ENCODE data around the gene GLDC.

Gene GLDC

GRCh38 chr9:6641561-6641960 is 4.0 kb downstream of the GLDC start:
- no peaks in the 10 kb centered on the region for H3K4me1 ChIP-seq (ENCODE audit: insufficient read depth, low read length)
- no peak for ATAC-seq (ENCODE audit: insufficient read depth, low read depth)
- H4K20me1 ChIP-seq (ENCODE audit: insufficient read depth, low read length), result no peaks in the 10 kb centered on the region
- H3K27me3 ChIP-seq (ENCODE audit: insufficient read depth, low read length, poor library complexity), result no peaks in the 10 kb centered on the region
- H3K4me2 ChIP-seq (ENCODE audit: insufficient read depth, low read length), result no peak overlapping the region
- no peak overlapping the region for H3K27ac ChIP-seq (ENCODE audit: low read length)
- DNase-seq, result no peak
- TF ChIP-seq, protein P1, sequence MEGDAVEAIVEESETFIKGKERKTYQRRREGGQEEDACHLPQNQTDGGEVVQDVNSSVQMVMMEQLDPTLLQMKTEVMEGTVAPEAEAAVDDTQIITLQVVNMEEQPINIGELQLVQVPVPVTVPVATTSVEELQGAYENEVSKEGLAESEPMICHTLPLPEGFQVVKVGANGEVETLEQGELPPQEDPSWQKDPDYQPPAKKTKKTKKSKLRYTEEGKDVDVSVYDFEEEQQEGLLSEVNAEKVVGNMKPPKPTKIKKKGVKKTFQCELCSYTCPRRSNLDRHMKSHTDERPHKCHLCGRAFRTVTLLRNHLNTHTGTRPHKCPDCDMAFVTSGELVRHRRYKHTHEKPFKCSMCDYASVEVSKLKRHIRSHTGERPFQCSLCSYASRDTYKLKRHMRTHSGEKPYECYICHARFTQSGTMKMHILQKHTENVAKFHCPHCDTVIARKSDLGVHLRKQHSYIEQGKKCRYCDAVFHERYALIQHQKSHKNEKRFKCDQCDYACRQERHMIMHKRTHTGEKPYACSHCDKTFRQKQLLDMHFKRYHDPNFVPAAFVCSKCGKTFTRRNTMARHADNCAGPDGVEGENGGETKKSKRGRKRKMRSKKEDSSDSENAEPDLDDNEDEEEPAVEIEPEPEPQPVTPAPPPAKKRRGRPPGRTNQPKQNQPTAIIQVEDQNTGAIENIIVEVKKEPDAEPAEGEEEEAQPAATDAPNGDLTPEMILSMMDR (IDR thresholded peaks at IDR 0.05; ENCODE audit: borderline replicate concordance, extremely low read depth, low read length, poor library complexity, severe bottlenecking), result no peak
- no peak for TF ChIP-seq EZH2 (IDR thresholded peaks at IDR 0.05; ENCODE audit: borderline replicate concordance, low read depth, low read length, severe bottlenecking)
- H2AFZ ChIP-seq (ENCODE audit: low read depth, low read length), result no peak overlapping the region
- no peaks in the 10 kb centered on the region for H3K9me3 ChIP-seq (ENCODE audit: insufficient read depth, low read length, severe bottlenecking)
- no peak overlapping the region for H3K9ac ChIP-seq (ENCODE audit: low read depth, low read length)
- H3K36me3 ChIP-seq (ENCODE audit: insufficient read depth, low read length), result no peaks in the 10 kb centered on the region
- no peak overlapping the region for H3K4me3 ChIP-seq (ENCODE audit: low read depth in 1 of 2, low read length in 2 of 2)
- no peaks in the 10 kb centered on the region for H3K79me2 ChIP-seq (ENCODE audit: insufficient read depth, low read length)

GRCh38 chr9:6641056-6641455 is 4.5 kb downstream of the GLDC start:
- H4K20me1 ChIP-seq (ENCODE audit: insufficient read depth, low read length), result no peaks in the 10 kb centered on the region
- H3K4me3 ChIP-seq (ENCODE audit: low read depth in 1 of 2, low read length in 2 of 2), result no peak overlapping the region
- H3K9me3 ChIP-seq (ENCODE audit: insufficient read depth, low read length, severe bottlenecking), result no peaks in the 10 kb centered on the region
- no peak overlapping the region for H3K27ac ChIP-seq (ENCODE audit: low read length)
- H3K4me1 ChIP-seq (ENCODE audit: insufficient read depth, low read length), result no peaks in the 10 kb centered on the region
- DNase-seq (no peak), ATAC-seq (ENCODE audit: insufficient read depth, low read depth) (no peak)
- no peak overlapping the region for H3K4me2 ChIP-seq (ENCODE audit: insufficient read depth, low read length)
- H3K9ac ChIP-seq (ENCODE audit: low read depth, low read length), result no peak overlapping the region
- no peaks in the 10 kb centered on the region for H3K79me2 ChIP-seq (ENCODE audit: insufficient read depth, low read length)
- TF ChIP-seq, protein P1 (IDR thresholded peaks at IDR 0.05; ENCODE audit: borderline replicate concordance, extremely low read depth, low read length, poor library complexity, severe bottlenecking), result no peak
- no peak for TF ChIP-seq EZH2 (IDR thresholded peaks at IDR 0.05; ENCODE audit: borderline replicate concordance, low read depth, low read length, severe bottlenecking)
- no peaks in the 10 kb centered on the region for H3K36me3 ChIP-seq (ENCODE audit: insufficient read depth, low read length)
- H2AFZ ChIP-seq (ENCODE audit: low read depth, low read length), result no peak overlapping the region
- H3K27me3 ChIP-seq (ENCODE audit: insufficient read depth, low read length, poor library complexity), result no peaks in the 10 kb centered on the region

- no peak overlapping the region for H3K4me2 ChIP-seq (ENCODE audit: insufficient read depth, low read length)
- no peak for TF ChIP-seq EZH2 (IDR thresholded peaks at IDR 0.05; ENCODE audit: borderline replicate concordance, low read depth, low read length, severe bottlenecking)
- TF ChIP-seq, protein P1 (IDR thresholded peaks at IDR 0.05; ENCODE audit: borderline replicate concordance, extremely low read depth, low read length, poor library complexity, severe bottlenecking), result no peak
- no peaks in the 10 kb centered on the region for H3K4me1 ChIP-seq (ENCODE audit: insufficient read depth, low read length)
- no peaks in the 10 kb centered on the region for H3K9me3 ChIP-seq (ENCODE audit: insufficient read depth, low read length, severe bottlenecking)
- no peaks in the 10 kb centered on the region for H3K27me3 ChIP-seq (ENCODE audit: insufficient read depth, low read length, poor library complexity)
- no peak overlapping the region for H3K27ac ChIP-seq (ENCODE audit: low read length)
- no peaks in the 10 kb centered on the region for H3K79me2 ChIP-seq (ENCODE audit: insufficient read depth, low read length)
- H3K4me3 ChIP-seq (ENCODE audit: low read depth in 1 of 2, low read length in 2 of 2), result no peak overlapping the region
- H3K36me3 ChIP-seq (ENCODE audit: insufficient read depth, low read length), result no peaks in the 10 kb centered on the region
- no peaks in the 10 kb centered on the region for H4K20me1 ChIP-seq (ENCODE audit: insufficient read depth, low read length)
- ATAC-seq (ENCODE audit: insufficient read depth, low read depth), result no peak
- H2AFZ ChIP-seq (ENCODE audit: low read depth, low read length), result no peak overlapping the region
- no peak overlapping the region for H3K9ac ChIP-seq (ENCODE audit: low read depth, low read length)
- no peak for DNase-seq
Measured at GRCh38 chr9:6640268-6641051, 5.1 kb downstream of the GLDC start.
